K562 (cell line): Measurements from ENCODE around the gene TMEM222. TPM values are rescaled to one million over a fixed set of nuclear protein-coding genes. Genes with fewer than 3 reads are reported as not detected.

Experiments
- ATAC-seq: fragments of 200-7000 bp; cut with Tn5 transposase; 3 replicates; pipeline ENCODE4 v1.9.1; 2020; ENCODE audit warnings: moderate library complexity
- BruUV-seq: library from RNA; stranded (reverse); fragments of 400-500 nt; replicated peaks from 2 replicates; lab custom pipeline; 2021; lab: Mats Ljungman, UMichigan
- CTCF ChIA-PET: fragments of 300-600 bp; formaldehyde crosslinking; extraction: SDS; loops from one replicate; lab custom pipeline; 2021; ENCODE audit warnings: low intra/inter-chr PET ratio; lab: Yijun Ruan, JAX
- POLR2A ChIA-PET: fragments of 300-600, 350-650 bp; sonication (Branson Sonifier 250); formaldehyde crosslinking; extraction: SDS; loops from one replicate; lab custom pipeline; 2021; ENCODE audit warnings: antibody characterized with exemption, inconsistent platforms; lab: Yijun Ruan, JAX
- DNase-seq, 4 experiments: peaks; one replicate each; pipeline versions ENCODE4 v3.0.0 to v3.0.0-alpha.2; 2011 to 2018; ENCODE audit warnings: low spot score in 3 of 4, mixed read lengths in 3 of 4; ENCODE audit errors: extremely low read depth in 1 of 4
- FAIRE-seq: peaks from 2 replicates; lab custom pipeline; 2011; peaks lifted over from hg19 to GRCh38; lab: Jason Lieb, UNC
- H2AFZ ChIP-seq: 2 replicates; pipeline ENCODE4 v1.6.0; 2011; ENCODE audit warnings: low read depth, low read length, control low read depth, inconsistent platforms
- H3K27ac ChIP-seq: fragments of 200-600 bp; 3 replicates; pipeline ENCODE4 v1.8.0; 2011; ENCODE audit warnings: low read depth, mild to moderate bottlenecking, control low read depth, inconsistent platforms, low read length, moderate library complexity, mixed read lengths; ENCODE audit errors: extremely low read depth
- H3K27me3 ChIP-seq, 2 experiments: fragments of 300-600 bp in 1 of 2; 2 replicates in 1 of 2; 3 replicates in 1 of 2; pipeline versions ENCODE4 v1.6.0 to v1.8.0; 2011; ENCODE audit warnings: inconsistent platforms in 2 of 2, low read length in 2 of 2, mild to moderate bottlenecking in 1 of 2, mixed read lengths in 1 of 2, moderate library complexity in 1 of 2; ENCODE audit not compliant: control insufficient read depth in 2 of 2, insufficient read depth in 2 of 2
- H3K36me3 ChIP-seq: fragments of 300-600 bp; 3 replicates; pipeline ENCODE4 v1.8.0; 2011; ENCODE audit warnings: mild to moderate bottlenecking, low read length, inconsistent platforms; ENCODE audit not compliant: control insufficient read depth, insufficient read depth
- H3K4me1 ChIP-seq, 2 experiments: fragments of 200-600 bp in 1 of 2; replicated peaks in 1 of 2; 2 replicates in 1 of 2; 3 replicates in 1 of 2; pipeline versions ENCODE4 v1.5.1 to v1.8.0; 2011; ENCODE audit warnings: inconsistent platforms in 2 of 2, low read length in 2 of 2, mild to moderate bottlenecking in 1 of 2, mixed read lengths in 1 of 2, moderate library complexity in 1 of 2; ENCODE audit not compliant: control insufficient read depth in 2 of 2, insufficient read depth in 2 of 2
- H3K4me2 ChIP-seq: 2 replicates; pipeline ENCODE4 v1.6.1; 2011; ENCODE audit warnings: low read length, control low read depth, inconsistent platforms, mixed read lengths; ENCODE audit not compliant: insufficient read depth
- H3K4me3 ChIP-seq: fragments of 200-600 bp; sonication (generic), shearing (Covaris generic); 2 replicates; pipeline ENCODE4 v1.5.1; 2016; ENCODE audit warnings: control low read depth, inconsistent platforms
- H3K79me2 ChIP-seq: fragments of 200-600 bp; 3 replicates; pipeline ENCODE4 v1.8.0; 2011; ENCODE audit warnings: low read length, inconsistent platforms; ENCODE audit not compliant: control insufficient read depth, insufficient read depth
- H3K9ac ChIP-seq, 2 experiments: 2 replicates each; pipeline versions ENCODE4 v1.6.0 to v1.6.1; 2011; ENCODE audit warnings: low read depth in 2 of 2, low read length in 2 of 2, control low read depth in 1 of 2, inconsistent platforms in 1 of 2, mild to moderate bottlenecking in 1 of 2, mixed read lengths in 1 of 2; ENCODE audit not compliant: insufficient read depth in 1 of 2
- H3K9me1 ChIP-seq: one replicate; pipeline ENCODE4 v1.6.0; 2011; ENCODE audit warnings: inconsistent platforms, mild to moderate bottlenecking, low read length, moderate library complexity; ENCODE audit not compliant: control insufficient read depth, insufficient read depth
- H3K9me3 ChIP-seq: replicated peaks from 2 replicates; pipeline ENCODE4 v1.5.1; 2011; ENCODE audit warnings: low read depth, low read length, inconsistent platforms; ENCODE audit not compliant: control insufficient read depth, insufficient read depth
- H4K20me1 ChIP-seq: replicated peaks from 2 replicates; pipeline ENCODE4 v1.6.1; 2011; ENCODE audit warnings: low read length, inconsistent platforms, mixed read lengths; ENCODE audit not compliant: control insufficient read depth, insufficient read depth
- CBFA2T3 ChIP-seq: fragments of 450-650 bp; IDR thresholded peaks from 2 replicates; pipeline ENCODE4 v1.6.1; 2017
- ETV1 ChIP-seq: fragments of 450-650 bp; conservative IDR thresholded peaks from 2 replicates; pipeline ENCODE4 v1.6.1; 2016; ENCODE audit warnings: missing genetic modification characterization, control low read depth, low read depth, missing compliant biosample characterization
- PHF20 ChIP-seq: fragments of 450-650 bp; IDR thresholded peaks from 2 replicates; pipeline ENCODE4 v1.6.1; 2018; ENCODE audit not compliant: partially characterized antibody
- POLR2AphosphoS5 ChIP-seq: IDR thresholded peaks from 2 replicates; pipeline ENCODE4 v1.6.1; 2011; ENCODE audit warnings: mild to moderate bottlenecking, low read depth, low read length, moderate library complexity; ENCODE audit not compliant: control insufficient read depth, insufficient read depth
- PTRF ChIP-seq: fragments of 450-650 bp; IDR thresholded peaks from 2 replicates; pipeline ENCODE4 v1.6.1; 2016; ENCODE audit warnings: mild to moderate bottlenecking, missing genetic modification characterization, missing compliant biosample characterization
- WGBS: fragments of 100-300 bp; shearing (Covaris generic); methylation state at CpG from one replicate; pipeline ENCODE4 v1.1.6; 2016; ENCODE audit warnings: low coverage, mixed read lengths; ENCODE audit not compliant: insufficient coverage; ENCODE audit errors: missing lambda C conversion rate; 5-methylcytosine and 5-hydroxymethylcytosine counted together
- in situ Hi-C: fragments of 300-500 bp; cut with MboI; formaldehyde crosslinking; loops from 4 replicates; pipeline ENCODE4 v1.15.0; 2018; ENCODE audit warnings: inconsistent platforms, mixed read lengths
- intact Hi-C: fragments of 100-400 bp; cut with micrococcal nuclease; formaldehyde crosslinking; loops from 2 replicates; pipeline ENCODE4 v1.14.2; 2022
- polyA plus RNA-seq, 8 experiments: library from polyadenylated mRNA; depleted of rRNA in 4 of 8; stranded (reverse) in 5 of 8; unstranded in 3 of 8; fragments of >200 nt; fragmentation: Nextera tagmentation in 2 of 8; fragmentation: Illumina TruSeq in 1 of 8; extraction: Ambion mirVana in 2 of 8; extraction: Trizol in 1 of 8; gene quantifications; 2 replicates each; pipeline versions ENCODE4 v1.2.1 to v1.2.3, GENCODE V29; 2011 to 2014; ENCODE audit warnings: inconsistent platforms in 1 of 8, missing spikeins in 1 of 8
- total RNA-seq, 7 experiments: library from RNA; depleted of rRNA in 6 of 7; stranded (reverse); fragments of >200 nt in 6 of 7; fragmentation: Illumina TruSeq in 2 of 7; extraction: Trizol in 2 of 7; gene quantifications; 2 replicates each; pipeline versions ENCODE4 v1.2.1 to v1.2.3, GENCODE V29; 2011 to 2021; ENCODE audit warnings: low replicate concordance in 1 of 7
- TF ChIP-seq, protein P1 (sequence below): fragments of 450-650 bp; IDR thresholded peaks from 2 replicates; pipeline ENCODE4 v1.6.1; 2016; ENCODE audit warnings: missing biosample characterization, missing genetic modification characterization

Gene TMEM222
- total and polyA plus RNA-seq, 9 of the 15 experiments (the other 6 are each of a cell fraction or from before 2014, with no cell fraction given): 6.9 to 48.0 (median 32.8) TPM

DNA sequence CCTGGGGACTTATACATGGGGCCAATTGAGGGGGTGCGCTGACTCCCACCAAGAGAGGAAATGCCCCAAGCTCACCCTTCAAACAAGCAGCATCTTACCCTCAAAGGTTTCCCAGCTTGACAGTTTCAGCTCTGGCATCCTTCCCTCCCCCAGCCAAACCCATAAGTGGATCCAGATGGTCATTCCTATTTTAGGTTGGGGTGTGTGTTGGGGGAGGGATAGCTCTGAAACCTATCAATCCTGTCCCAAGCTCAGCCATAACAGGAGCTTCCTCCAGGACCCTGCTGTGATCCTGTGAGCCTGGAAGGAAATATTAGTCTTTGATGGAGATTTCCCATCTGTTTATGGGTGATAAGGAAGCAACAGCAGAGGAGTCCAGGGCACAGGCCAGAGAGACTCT, 3.4 kb upstream of the TMEM222 start:
- no peak overlapping the region for H3K4me3 ChIP-seq
- in situ Hi-C loops (no loop called here), intact Hi-C loops (no loop called here)
- H3K4me2 ChIP-seq: no peak overlapping the region
- H3K9ac ChIP-seq: peak overlapping the region in 1 of 2 experiments; percentile 31; a peak in 1 of 4 replicates
- DNase-seq: peak in 2 of 4 experiments; percentile 64 to 71
- ChIA-PET POLR2A (interaction anchor here (1.0 kb wide), 1 partner anchor 16 kb away, joined by 3 read pairs; no protein-coding TSS in a partner anchor), CTCF (no interaction called here)
- no peaks in the 10 kb centered on the region for H4K20me1 ChIP-seq
- H3K9me1 ChIP-seq: no peaks in the 10 kb centered on the region
- H2AFZ ChIP-seq: no peak overlapping the region
- no peaks in the 10 kb centered on the region for H3K27me3 ChIP-seq
- H3K27ac ChIP-seq: no peak overlapping the region
- H3K79me2 ChIP-seq: peaks cover 15% of the 10 kb centered on the region
- TF ChIP-seq, protein P1, sequence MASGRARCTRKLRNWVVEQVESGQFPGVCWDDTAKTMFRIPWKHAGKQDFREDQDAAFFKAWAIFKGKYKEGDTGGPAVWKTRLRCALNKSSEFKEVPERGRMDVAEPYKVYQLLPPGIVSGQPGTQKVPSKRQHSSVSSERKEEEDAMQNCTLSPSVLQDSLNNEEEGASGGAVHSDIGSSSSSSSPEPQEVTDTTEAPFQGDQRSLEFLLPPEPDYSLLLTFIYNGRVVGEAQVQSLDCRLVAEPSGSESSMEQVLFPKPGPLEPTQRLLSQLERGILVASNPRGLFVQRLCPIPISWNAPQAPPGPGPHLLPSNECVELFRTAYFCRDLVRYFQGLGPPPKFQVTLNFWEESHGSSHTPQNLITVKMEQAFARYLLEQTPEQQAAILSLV (tag): no peak
- TF ChIP-seq CBFA2T3 (peak; percentile 42; the same call in 1 of the 2 replicates), ETV1 (tag) (no peak), PHF20 (no peak), POLR2AphosphoS5 (no peak), PTRF (tag) (no peak)
- no TSS peak for BruUV-seq
- WGBS: 69% methylated on average over 1 of the region's 1 CpG
- peaks cover 6% of the 10 kb centered on the region; the same call in 1 of the 3 replicates for H3K36me3 ChIP-seq
- FAIRE-seq: no peak
- no peaks in the 10 kb centered on the region for H3K9me3 ChIP-seq
- no peak for ATAC-seq
- peaks cover 11 to 12% of the 10 kb centered on the region in 2 experiments for H3K4me1 ChIP-seq
